HepG2 (cell line): ENCODE results near the gene RASGRF1. TPM values are rescaled to one million over a fixed set of nuclear protein-coding genes. Genes with fewer than 3 reads are reported as not detected.

Experiments
- ATF7 ChIP-seq, 2 experiments: fragments of 450-650 bp in 1 of 2; sonication (generic) in 1 of 2; formaldehyde crosslinking in 1 of 2; IDR thresholded peaks; 2 replicates each; pipeline versions ENCODE4 v1.4.0 to v1.6.1; 2016 to 2020; ENCODE audit warnings: antibody characterized with exemption in 1 of 2, mild to moderate bottlenecking in 1 of 2, missing genetic modification reagents in 1 of 2
- BCL6 ChIP-seq: IDR thresholded peaks from 2 replicates; pipeline ENCODE4 v1.6.1; 2016; ENCODE audit warnings: missing genetic modification reagents, missing compliant biosample characterization
- DR1 ChIP-seq: sonication (generic); formaldehyde crosslinking; IDR thresholded peaks from 2 replicates; pipeline ENCODE4 v1.8.0; 2021; ENCODE audit warnings: mild to moderate bottlenecking, missing genetic modification reagents, inconsistent platforms
- GABPA ChIP-seq, 2 experiments: IDR thresholded peaks; 2 replicates each; pipeline ENCODE4 v1.6.1; 2011 to 2016; ENCODE audit warnings: low read depth in 2 of 2, low read length in 1 of 2, missing biosample characterization in 1 of 2, missing genetic modification characterization in 1 of 2
- IKZF1 ChIP-seq: fragments of 450-650 bp; IDR thresholded peaks from 2 replicates; pipeline ENCODE4 v1.7.1; 2016
- KMT2B ChIP-seq: IDR thresholded peaks from 2 replicates; pipeline ENCODE4 v1.6.1; 2016; ENCODE audit warnings: missing genetic modification reagents, missing compliant biosample characterization
- MED1 ChIP-seq: sonication (generic); formaldehyde crosslinking; IDR thresholded peaks from 2 replicates; pipeline ENCODE4 v1.4.0; 2020; ENCODE audit warnings: missing genetic modification reagents
- MZF1 ChIP-seq: sonication (generic); formaldehyde crosslinking; IDR thresholded peaks from 2 replicates; pipeline ENCODE4 v1.8.1; 2023; ENCODE audit warnings: mild to moderate bottlenecking, missing genetic modification reagents, borderline replicate concordance
- RBM39 ChIP-seq: fragments of 200-400 bp; formaldehyde crosslinking; IDR thresholded peaks from one replicate; pipeline ENCODE4 v1.6.1; 2018; ENCODE audit warnings: antibody characterized with exemption, mild to moderate bottlenecking, low read depth, low read length; ENCODE audit not compliant: poor library complexity, severe bottlenecking
- SKI ChIP-seq: fragments of 450-650 bp; IDR thresholded peaks from one replicate; pipeline ENCODE4 v1.6.1; 2018; ENCODE audit warnings: mild to moderate bottlenecking; ENCODE audit not compliant: partially characterized antibody
- YEATS2 ChIP-seq: sonication (generic); formaldehyde crosslinking; IDR thresholded peaks from 2 replicates; pipeline ENCODE4 v1.4.0; 2020; ENCODE audit warnings: missing genetic modification reagents, borderline replicate concordance
- ZFY ChIP-seq: sonication (generic); formaldehyde crosslinking; IDR thresholded peaks from 2 replicates; pipeline ENCODE4 v1.4.0; 2020; ENCODE audit warnings: missing genetic modification reagents
- ZNF224 ChIP-seq: sonication (generic); formaldehyde crosslinking; IDR thresholded peaks from 2 replicates; pipeline ENCODE4 v1.5.0; 2020; ENCODE audit warnings: mild to moderate bottlenecking, missing genetic modification reagents
- ZNF225 ChIP-seq: sonication (generic); formaldehyde crosslinking; IDR thresholded peaks from 2 replicates; pipeline ENCODE4 v1.4.0; 2020; ENCODE audit warnings: mild to moderate bottlenecking, missing genetic modification reagents
- ZNF431 ChIP-seq: sonication (generic); formaldehyde crosslinking; IDR thresholded peaks from 2 replicates; pipeline ENCODE4 v1.9.0; 2022; ENCODE audit warnings: missing genetic modification reagents, low read depth, mild to moderate bottlenecking, borderline replicate concordance
- ZNF616 ChIP-seq: sonication (generic); formaldehyde crosslinking; IDR thresholded peaks from 2 replicates; pipeline ENCODE4 v1.5.0; 2020; ENCODE audit warnings: low read depth, mild to moderate bottlenecking, missing genetic modification reagents
- ZNF670 ChIP-seq: sonication (generic); formaldehyde crosslinking; IDR thresholded peaks from 2 replicates; pipeline ENCODE4 v1.8.0; 2022; ENCODE audit warnings: mild to moderate bottlenecking, missing genetic modification reagents, borderline replicate concordance
- polyA plus RNA-seq, 8 experiments: library from polyadenylated mRNA; depleted of rRNA in 3 of 8; stranded (reverse) in 7 of 8; unstranded in 1 of 8; fragments of >200 nt; fragmentation: Illumina TruSeq in 4 of 8; extraction: Trizol in 4 of 8; gene quantifications; 2 replicates each; pipeline versions ENCODE4 v1.2.1 to v1.2.3, GENCODE V29; 2011 to 2016; ENCODE audit warnings: low read depth in 4 of 8, missing spikeins in 1 of 8, mixed read lengths in 1 of 8; ENCODE audit not compliant: insufficient read depth in 1 of 8
- total RNA-seq, 5 experiments: library from RNA; depleted of rRNA; stranded (reverse); fragments of >200 nt; fragmentation: Illumina TruSeq; extraction: Trizol; gene quantifications; 2 replicates each; pipeline ENCODE4 v1.2.3, GENCODE V29; 2016; ENCODE audit warnings: low read depth in 1 of 5
- TF ChIP-seq, protein P1 (sequence below): IDR thresholded peaks from 2 replicates; pipeline ENCODE4 v1.6.1; 2016; ENCODE audit warnings: low read depth, borderline replicate concordance
- TF ChIP-seq, protein P2 (sequence below): IDR thresholded peaks from 2 replicates; pipeline ENCODE4 v1.6.1; 2016; ENCODE audit warnings: low read depth, control low read depth
- TF ChIP-seq, protein P3 (sequence below): sonication (generic); formaldehyde crosslinking; IDR thresholded peaks from 2 replicates; pipeline ENCODE4 v1.4.0; 2020; ENCODE audit warnings: missing genetic modification reagents, borderline replicate concordance
- TF ChIP-seq, protein P4 (sequence below): sonication (generic); formaldehyde crosslinking; IDR thresholded peaks from 2 replicates; pipeline ENCODE4 v1.4.0; 2020; ENCODE audit warnings: missing genetic modification reagents

Gene RASGRF1
- total and polyA plus RNA-seq, 2 of the 13 experiments (the other 11 are each of a cell fraction or from before 2014, with no cell fraction given): 0.55 to 3.0 TPM

DNA sequence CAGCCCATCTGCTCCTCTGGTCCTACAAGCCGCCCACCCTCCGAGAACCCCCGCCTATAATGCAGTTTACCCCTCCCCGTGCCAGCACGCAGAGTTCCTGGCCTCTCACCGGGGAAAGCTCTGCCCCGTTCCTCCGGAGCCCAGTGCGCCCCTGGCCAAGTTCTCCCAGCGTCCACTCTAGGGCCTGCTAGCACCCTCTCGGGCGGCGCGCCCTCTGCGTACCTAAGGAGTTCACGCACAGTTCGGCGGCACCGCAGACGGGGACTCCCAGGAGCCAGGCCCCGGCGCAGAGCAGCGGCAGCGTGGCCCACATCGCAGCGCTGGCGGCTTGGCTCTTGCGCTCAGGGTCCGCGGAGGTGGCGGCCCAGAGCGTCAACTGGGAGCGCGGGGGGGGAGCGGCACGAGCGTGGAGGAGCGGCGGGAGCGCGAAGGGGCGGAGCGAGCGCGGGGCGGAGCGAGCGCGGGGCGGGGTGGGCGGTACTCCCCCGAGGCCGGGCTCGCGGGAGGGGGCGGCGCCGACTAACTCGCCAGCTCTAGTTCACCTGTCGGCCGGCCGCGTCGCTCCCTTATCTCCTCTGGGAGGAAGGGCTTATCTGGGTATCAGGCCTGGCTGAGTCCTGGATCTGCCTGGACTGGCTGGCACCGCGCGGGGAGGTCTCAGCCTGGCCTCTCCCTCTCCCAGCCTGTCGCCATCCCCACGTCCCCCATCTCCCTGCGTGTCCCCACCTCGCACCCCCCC is 145.7 kb downstream of the RASGRF1 start, which contains the start of gene CTSH (continued):
- TF ChIP-seq ZNF224: 0 out of 2 replicates have a peak, but pooled peaks have one; percentile 16
- TF ChIP-seq IKZF1: no peak
- no peak for TF ChIP-seq RBM39
- TF ChIP-seq, protein P1, sequence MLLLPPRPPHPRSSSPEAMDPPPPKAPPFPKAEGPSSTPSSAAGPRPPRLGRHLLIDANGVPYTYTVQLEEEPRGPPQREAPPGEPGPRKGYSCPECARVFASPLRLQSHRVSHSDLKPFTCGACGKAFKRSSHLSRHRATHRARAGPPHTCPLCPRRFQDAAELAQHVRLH (CRISPR knock-in tag): peak; percentile 79; the same call in 1 of the 2 replicates
- no peak for TF ChIP-seq MZF1 (CRISPR knock-in tag)
- TF ChIP-seq, protein P2, sequence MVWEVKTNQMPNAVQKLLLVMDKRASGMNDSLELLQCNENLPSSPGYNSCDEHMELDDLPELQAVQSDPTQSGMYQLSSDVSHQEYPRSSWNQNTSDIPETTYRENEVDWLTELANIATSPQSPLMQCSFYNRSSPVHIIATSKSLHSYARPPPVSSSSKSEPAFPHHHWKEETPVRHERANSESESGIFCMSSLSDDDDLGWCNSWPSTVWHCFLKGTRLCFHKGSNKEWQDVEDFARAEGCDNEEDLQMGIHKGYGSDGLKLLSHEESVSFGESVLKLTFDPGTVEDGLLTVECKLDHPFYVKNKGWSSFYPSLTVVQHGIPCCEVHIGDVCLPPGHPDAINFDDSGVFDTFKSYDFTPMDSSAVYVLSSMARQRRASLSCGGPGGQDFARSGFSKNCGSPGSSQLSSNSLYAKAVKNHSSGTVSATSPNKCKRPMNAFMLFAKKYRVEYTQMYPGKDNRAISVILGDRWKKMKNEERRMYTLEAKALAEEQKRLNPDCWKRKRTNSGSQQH (CRISPR knock-in tag): peak; percentile 58; the same call in 1 of the 2 replicates
- TF ChIP-seq DR1: no peak
- TF ChIP-seq ZNF431 (CRISPR knock-in tag): peak; percentile 72; the same call in 1 of the 2 replicates
- no peak; the same call in 1 of the 2 replicates for TF ChIP-seq ZNF670 (CRISPR knock-in tag)
- TF ChIP-seq SKI: peak; percentile 55
- TF ChIP-seq, protein P3, sequence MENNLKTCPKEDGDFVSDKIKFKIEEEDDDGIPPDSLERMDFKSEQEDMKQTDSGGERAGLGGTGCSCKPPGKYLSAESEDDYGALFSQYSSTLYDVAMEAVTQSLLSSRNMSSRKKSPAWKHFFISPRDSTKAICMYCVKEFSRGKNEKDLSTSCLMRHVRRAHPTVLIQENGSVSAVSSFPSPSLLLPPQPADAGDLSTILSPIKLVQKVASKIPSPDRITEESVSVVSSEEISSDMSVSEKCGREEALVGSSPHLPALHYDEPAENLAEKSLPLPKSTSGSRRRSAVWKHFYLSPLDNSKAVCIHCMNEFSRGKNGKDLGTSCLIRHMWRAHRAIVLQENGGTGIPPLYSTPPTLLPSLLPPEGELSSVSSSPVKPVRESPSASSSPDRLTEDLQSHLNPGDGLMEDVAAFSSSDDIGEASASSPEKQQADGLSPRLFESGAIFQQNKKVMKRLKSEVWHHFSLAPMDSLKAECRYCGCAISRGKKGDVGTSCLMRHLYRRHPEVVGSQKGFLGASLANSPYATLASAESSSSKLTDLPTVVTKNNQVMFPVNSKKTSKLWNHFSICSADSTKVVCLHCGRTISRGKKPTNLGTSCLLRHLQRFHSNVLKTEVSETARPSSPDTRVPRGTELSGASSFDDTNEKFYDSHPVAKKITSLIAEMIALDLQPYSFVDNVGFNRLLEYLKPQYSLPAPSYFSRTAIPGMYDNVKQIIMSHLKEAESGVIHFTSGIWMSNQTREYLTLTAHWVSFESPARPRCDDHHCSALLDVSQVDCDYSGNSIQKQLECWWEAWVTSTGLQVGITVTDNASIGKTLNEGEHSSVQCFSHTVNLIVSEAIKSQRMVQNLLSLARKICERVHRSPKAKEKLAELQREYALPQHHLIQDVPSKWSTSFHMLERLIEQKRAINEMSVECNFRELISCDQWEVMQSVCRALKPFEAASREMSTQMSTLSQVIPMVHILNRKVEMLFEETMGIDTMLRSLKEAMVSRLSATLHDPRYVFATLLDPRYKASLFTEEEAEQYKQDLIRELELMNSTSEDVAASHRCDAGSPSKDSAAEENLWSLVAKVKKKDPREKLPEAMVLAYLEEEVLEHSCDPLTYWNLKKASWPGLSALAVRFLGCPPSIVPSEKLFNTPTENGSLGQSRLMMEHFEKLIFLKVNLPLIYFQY: peak; percentile 82; the same call in 1 of the 2 replicates
- TF ChIP-seq ATF7 (IDR thresholded peaks at IDR 0.05): no peak
- 0 out of 2 replicates have a peak, but pooled peaks have one; percentile 25 for TF ChIP-seq ATF7 (CRISPR knock-in tag; IDR thresholded peaks at IDR 0.05)
- TF ChIP-seq, protein P4, sequence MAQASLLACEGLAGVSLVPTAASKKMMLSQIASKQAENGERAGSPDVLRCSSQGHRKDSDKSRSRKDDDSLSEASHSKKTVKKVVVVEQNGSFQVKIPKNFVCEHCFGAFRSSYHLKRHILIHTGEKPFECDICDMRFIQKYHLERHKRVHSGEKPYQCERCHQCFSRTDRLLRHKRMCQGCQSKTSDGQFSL (CRISPR knock-in tag): peak; percentile 98
- TF ChIP-seq ZNF616: peak; percentile 84; the same call in 1 of the 2 replicates
- TF ChIP-seq KMT2B (CRISPR knock-in tag): peak; percentile 61
- peak; percentile 93 for TF ChIP-seq ZFY
- TF ChIP-seq GABPA (IDR thresholded peaks at IDR 0.05; ENCODE audit: low read depth, low read length): no peak
- TF ChIP-seq GABPA (CRISPR knock-in tag; IDR thresholded peaks at IDR 0.05; ENCODE audit: low read depth): no peak
- TF ChIP-seq YEATS2: 0 out of 2 replicates have a peak, but pooled peaks have one; percentile 16
- TF ChIP-seq ZNF225 (CRISPR knock-in tag): peak; percentile 91
- TF ChIP-seq MED1 (CRISPR knock-in tag): peak; percentile 50
- peak; percentile 37; the same call in 1 of the 2 replicates for TF ChIP-seq BCL6
